Stimulated activated CD4-positive, alpha-beta T cell treated with anti-CD3 and anti-CD28 coated beads, Interleukin-1b, Interleukin-23, amount 100 ng/mL, for 24 hours (primary cell): ENCODE measurements around the gene KMT5B.

Source experiments
- DNase-seq, 4 experiments: peaks; one replicate each; pipeline ENCODE4 v3.0.0-alpha.2; 2020; ENCODE audit warnings: low read depth in 4 of 4, low spot score in 1 of 4

The KMT5B gene

GRCh38 chr11:68121067-68121899, 91.8 kb downstream of the KMT5B start, which contains the start of gene CHKA:
Gene CHKA (minus strand): TSS chr11:68121388. CDS start chr11:68121177, 211 bp downstream.
- peak; percentile 62 to 86 (median 74) for DNase-seq

GRCh38 chr11:68120273-68121066, 92.6 kb downstream of the KMT5B start:
- peak in 1 of 4 experiments; percentile 18 for DNase-seq

GRCh38 chr11:68118706-68119448, 94.2 kb downstream of the KMT5B start:
- DNase-seq: no peak

- DNase-seq: no peak
Measured at GRCh38 chr11:68117853-68118470, 95.1 kb downstream of the KMT5B start.

DNA sequence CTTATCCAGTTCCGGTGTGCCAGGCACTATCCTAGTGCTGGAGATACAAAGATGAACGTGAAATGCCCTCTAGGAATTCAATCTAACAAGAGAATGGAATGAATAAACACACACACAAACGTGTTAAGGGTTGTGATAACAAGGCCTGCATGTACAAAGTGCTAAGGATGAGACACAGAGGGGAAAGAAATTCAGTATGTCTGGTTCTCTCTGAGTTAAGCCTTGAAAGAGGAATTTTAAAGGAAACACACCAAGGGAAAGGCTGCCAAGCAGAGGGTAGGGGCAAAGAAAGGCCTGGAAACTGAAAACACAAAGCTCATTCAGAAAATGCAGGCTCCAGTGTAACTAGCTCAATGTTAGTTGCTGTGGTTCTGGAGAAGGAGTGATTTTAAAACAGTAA, 96.1 kb downstream of the KMT5B start:
- no peak for DNase-seq

DNA sequence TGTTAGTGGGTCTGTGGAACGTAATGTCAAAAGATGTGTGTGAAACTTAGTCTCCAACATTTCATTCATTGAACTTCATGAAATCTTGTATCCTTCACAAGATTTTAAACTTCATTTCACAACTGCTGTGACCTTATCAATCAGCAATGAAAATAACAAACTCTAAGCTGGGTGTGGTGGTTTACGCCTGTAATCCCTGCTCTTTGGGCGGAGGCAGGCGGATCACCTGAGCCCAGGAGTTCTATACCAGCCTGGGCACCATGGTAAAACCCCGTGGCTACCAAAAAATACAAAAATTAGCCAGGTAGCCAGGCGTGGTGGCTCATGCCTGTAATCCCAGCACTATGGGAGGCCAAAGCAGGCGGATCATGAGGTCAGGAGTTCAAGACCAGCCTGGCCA, 97.0 kb downstream of the KMT5B start:
- no peak for DNase-seq

GRCh38 chr11:68115285-68115684, 97.8 kb downstream of the KMT5B start:
- DNase-seq: no peak

DNA sequence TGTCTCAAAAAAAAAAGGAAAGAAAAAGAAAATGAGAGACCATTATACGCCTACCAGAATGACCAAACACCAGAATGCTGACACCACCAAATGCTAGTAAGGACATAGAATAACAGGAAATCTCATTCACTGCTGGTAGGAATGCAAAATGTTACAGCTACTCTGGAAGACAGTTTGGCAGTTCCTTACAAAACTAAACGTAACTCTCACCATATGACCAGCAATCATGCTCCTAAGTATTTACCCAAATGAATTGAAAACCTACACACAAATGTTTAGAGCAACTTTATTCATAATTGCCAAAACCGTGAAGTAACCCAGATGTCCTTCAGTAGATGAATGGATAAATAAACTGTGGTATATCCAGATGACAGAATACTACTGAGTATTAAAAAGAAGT, 99.1 kb downstream of the KMT5B start:
- DNase-seq: no peak

GRCh38 chr11:68107689-68108088, 105.4 kb downstream of the KMT5B start:
- DNase-seq: no peak

- DNase-seq: no peak
Measured at GRCh38 chr11:68106165-68106940, 106.7 kb downstream of the KMT5B start.
